Thoracic aorta (tissue), 2 donors: Measurements from ENCODE around the gene TYW1. TPM values are rescaled to one million over a fixed set of nuclear protein-coding genes. Genes with fewer than 3 reads are reported as not detected.
"Not testable (repeated sequence)": the region's sequence is repeated elsewhere in the genome, so short reads cannot be mapped to it uniquely, and the experiment has no call there.

Experiments used
- ATAC-seq: fragments of 150-250 bp; one replicate; pipeline ENCODE4 v1.8.0; 2017; ENCODE audit warnings: low read depth; ENCODE audit not compliant: insufficient number of reproducible peaks, low FRiP score
- DNase-seq: peaks from one replicate; pipeline ENCODE4 v3.0.0-alpha.2; 2020; ENCODE audit warnings: low spot score
- H3K27ac ChIP-seq, 2 donors: fragments of 200-600 bp; sonication (generic); 1 replicate in 1 of 2; 2 replicates in 1 of 2; pipeline ENCODE4 v1.5.1; 2016; ENCODE audit warnings: mild to moderate bottlenecking in 2 of 2, moderate library complexity in 2 of 2
- H3K27me3 ChIP-seq: fragments of 200-600 bp; sonication (generic); replicated peaks from 2 replicates; pipeline ENCODE4 v1.6.0; 2016; ENCODE audit warnings: mild to moderate bottlenecking; ENCODE audit not compliant: insufficient read depth
- H3K36me3 ChIP-seq: fragments of 200-600 bp; sonication (generic); one replicate; pipeline ENCODE4 v1.5.1; 2016
- H3K4me1 ChIP-seq, 2 donors: fragments of 200-600 bp; sonication (generic); 1 replicate in 1 of 2; 2 replicates in 1 of 2; pipeline versions ENCODE4 v1.5.1 to v1.6.0; 2016; ENCODE audit warnings: low read depth in 2 of 2, mild to moderate bottlenecking in 1 of 2; ENCODE audit not compliant: control insufficient read depth in 1 of 2
- H3K4me3 ChIP-seq: fragments of 200-600 bp; sonication (generic); 2 replicates; pipeline ENCODE4 v1.5.1; 2016; ENCODE audit warnings: mild to moderate bottlenecking
- H3K9me3 ChIP-seq: fragments of 200-600 bp; sonication (generic); 2 replicates; pipeline ENCODE4 v1.5.1; 2016
- total RNA-seq, 2 donors: library from RNA; depleted of rRNA; stranded (reverse); fragments of >200 nt; gene quantifications; one replicate each; pipeline versions ENCODE4 v1.1.0 to v1.2.3, GENCODE V29; 2016
- TF ChIP-seq, protein P1 (sequence below): fragments of 200-600 bp; sonication (generic); IDR thresholded peaks from one replicate; pipeline ENCODE4 v1.5.1; 2019; ENCODE audit warnings: antibody characterized with exemption

TYW1 gene, protein sequence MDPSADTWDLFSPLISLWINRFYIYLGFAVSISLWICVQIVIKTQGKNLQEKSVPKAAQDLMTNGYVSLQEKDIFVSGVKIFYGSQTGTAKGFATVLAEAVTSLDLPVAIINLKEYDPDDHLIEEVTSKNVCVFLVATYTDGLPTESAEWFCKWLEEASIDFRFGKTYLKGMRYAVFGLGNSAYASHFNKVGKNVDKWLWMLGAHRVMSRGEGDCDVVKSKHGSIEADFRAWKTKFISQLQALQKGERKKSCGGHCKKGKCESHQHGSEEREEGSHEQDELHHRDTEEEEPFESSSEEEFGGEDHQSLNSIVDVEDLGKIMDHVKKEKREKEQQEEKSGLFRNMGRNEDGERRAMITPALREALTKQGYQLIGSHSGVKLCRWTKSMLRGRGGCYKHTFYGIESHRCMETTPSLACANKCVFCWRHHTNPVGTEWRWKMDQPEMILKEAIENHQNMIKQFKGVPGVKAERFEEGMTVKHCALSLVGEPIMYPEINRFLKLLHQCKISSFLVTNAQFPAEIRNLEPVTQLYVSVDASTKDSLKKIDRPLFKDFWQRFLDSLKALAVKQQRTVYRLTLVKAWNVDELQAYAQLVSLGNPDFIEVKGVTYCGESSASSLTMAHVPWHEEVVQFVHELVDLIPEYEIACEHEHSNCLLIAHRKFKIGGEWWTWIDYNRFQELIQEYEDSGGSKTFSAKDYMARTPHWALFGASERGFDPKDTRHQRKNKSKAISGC
- total RNA-seq, result 10 to 100 TPM; 64.3 to 91.0 TPM

DNA sequence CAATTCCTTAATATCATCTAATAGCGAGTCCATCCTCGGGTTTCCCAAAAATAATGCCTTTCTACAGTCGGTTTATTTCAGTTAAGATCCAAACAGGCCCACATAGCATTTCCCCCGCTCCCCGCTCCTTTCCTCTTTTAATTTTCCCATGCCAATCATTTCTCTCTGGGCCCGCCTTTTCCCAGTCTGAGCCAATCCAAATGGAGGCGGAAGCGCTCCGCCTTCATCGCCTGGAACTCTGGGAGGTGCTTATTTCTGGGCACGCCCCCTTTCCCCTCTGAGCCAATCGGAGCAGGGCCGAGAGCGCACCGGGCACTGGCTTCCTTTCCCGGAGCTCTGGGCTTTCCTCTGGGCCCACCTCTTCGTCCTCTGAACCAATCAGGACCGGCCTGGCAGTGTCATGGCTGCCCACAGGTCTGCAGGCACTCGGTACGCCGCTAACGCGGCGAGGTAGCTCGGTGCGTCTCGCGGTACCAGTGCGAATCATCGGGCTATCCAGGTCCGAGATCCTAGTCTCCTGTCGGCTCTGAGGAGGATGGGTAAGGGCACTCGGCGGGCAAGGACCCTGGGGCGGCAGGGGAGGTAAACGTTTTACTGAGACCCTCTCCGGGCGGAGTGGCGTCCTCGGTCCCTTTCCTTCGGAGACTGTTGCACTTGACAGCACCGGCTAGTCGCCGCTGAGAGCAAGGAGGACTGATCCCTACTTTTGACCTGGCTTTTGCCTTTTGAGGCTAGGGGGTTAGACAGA lies at the start of gene TYW1:
TSS of gene TYW1 (plus strand) at position 390 of the 748 bp plus-strand sequence. CDS start at position 536, 146 bp downstream.
- DNase-seq, result peak; percentile 95
- H3K36me3 ChIP-seq, result peaks cover 25% of the 10 kb centered on the region
- H3K27ac ChIP-seq, result peak within 1 kb of the TSS; percentile 81 to 94
- not testable (repeated sequence) for H3K9me3 ChIP-seq, H3K27me3 ChIP-seq
- peaks cover 10 to 26% of the 10 kb centered on the region in 2 donors for H3K4me1 ChIP-seq
- peak within 1 kb of the TSS; percentile 92 for H3K4me3 ChIP-seq
- ATAC-seq, result peak; percentile 82

DNA sequence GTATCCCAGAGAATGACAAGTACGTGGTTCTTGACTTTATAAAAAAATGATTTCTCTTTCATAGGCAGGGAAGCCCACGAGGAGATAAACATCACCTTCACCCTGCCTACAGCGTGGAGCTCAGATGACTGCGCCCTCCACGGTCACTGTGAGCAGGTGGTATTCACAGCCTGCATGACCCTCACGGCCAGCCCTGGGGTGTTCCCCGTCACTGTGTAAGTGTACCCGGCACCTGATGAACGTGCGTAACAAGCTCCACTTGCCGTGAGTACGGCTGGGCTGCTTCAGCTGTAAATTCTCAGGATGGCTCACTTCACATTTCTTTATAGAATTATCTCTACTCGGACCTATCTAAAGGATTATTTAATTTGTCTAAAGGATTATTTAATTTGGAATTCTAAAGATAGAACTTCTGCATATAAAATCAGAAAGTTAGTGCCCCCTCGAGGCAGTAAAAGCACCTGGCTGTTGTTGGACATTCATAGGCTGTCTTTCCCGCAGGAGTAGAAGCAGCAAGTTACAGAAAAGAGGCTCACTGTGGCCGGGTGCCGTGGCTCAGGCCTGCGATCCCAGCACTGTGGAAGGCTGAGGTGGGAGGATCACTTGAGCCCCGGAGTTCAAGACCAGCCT lies 48.0 kb upstream of the TYW1 start:
- Histone ChIP-seq H3K27me3 (no peaks in the 10 kb centered on the region), H3K4me1 (no peaks in the 10 kb centered on the region), H3K9me3 (no peaks in the 10 kb centered on the region), H3K4me3 (no peak overlapping the region), H3K27ac (no peak overlapping the region), H3K36me3 (peaks cover 68% of the 10 kb centered on the region)
- no peak for DNase-seq
- TF ChIP-seq, protein P1, sequence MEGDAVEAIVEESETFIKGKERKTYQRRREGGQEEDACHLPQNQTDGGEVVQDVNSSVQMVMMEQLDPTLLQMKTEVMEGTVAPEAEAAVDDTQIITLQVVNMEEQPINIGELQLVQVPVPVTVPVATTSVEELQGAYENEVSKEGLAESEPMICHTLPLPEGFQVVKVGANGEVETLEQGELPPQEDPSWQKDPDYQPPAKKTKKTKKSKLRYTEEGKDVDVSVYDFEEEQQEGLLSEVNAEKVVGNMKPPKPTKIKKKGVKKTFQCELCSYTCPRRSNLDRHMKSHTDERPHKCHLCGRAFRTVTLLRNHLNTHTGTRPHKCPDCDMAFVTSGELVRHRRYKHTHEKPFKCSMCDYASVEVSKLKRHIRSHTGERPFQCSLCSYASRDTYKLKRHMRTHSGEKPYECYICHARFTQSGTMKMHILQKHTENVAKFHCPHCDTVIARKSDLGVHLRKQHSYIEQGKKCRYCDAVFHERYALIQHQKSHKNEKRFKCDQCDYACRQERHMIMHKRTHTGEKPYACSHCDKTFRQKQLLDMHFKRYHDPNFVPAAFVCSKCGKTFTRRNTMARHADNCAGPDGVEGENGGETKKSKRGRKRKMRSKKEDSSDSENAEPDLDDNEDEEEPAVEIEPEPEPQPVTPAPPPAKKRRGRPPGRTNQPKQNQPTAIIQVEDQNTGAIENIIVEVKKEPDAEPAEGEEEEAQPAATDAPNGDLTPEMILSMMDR, result no peak
- ATAC-seq, result no peak

DNA sequence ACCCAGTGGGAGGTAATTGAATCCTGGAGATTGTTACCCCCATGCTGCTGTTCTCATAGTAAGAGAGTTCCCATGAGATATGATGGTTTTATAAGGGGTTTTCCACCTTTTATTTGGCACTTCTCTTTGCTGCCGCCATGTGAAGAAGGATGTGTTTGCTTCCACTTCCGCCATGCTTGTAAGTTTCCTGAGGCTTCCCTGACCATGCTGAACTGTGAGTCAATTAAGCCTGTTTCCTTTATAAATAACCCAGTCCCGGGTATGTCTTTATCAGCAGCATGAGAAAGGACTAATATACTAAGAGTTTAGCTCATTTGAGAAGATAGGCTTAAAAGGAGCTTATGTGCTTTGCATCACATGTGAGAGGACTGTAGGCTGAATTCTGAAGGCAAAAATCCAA lies 46.3 kb upstream of the TYW1 start:
- peaks cover 73% of the 10 kb centered on the region for H3K36me3 ChIP-seq
- no peaks in the 10 kb centered on the region for H3K4me1 ChIP-seq
- TF ChIP-seq, protein P1, result no peak
- ATAC-seq (no peak), DNase-seq (no peak)
- no peaks in the 10 kb centered on the region for H3K27me3 ChIP-seq
- no peak overlapping the region for H3K27ac ChIP-seq
- H3K9me3 ChIP-seq, result no peaks in the 10 kb centered on the region
- no peak overlapping the region for H3K4me3 ChIP-seq

DNA sequence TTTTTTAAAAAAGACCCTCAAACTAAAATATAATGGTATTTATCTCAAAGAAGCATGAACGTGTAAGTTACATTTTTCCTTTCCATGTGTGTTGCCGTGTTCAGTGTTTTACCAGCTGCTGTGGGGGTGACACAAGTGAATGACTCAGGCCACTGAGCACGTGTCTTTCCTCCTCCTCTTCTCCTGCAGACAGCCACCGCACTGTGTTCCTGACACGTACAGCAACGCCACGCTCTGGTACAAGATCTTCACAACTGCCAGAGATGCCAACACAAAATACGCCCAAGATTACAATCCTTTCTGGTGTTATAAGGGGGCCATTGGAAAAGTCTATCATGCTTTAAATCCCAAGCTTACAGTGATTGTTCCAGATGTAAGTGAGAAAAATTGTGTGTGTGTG lies 45.9 kb upstream of the TYW1 start:
- Histone ChIP-seq H3K27ac (no peak overlapping the region), H3K27me3 (no peaks in the 10 kb centered on the region), H3K4me1 (no peaks in the 10 kb centered on the region), H3K4me3 (no peak overlapping the region), H3K9me3 (no peaks in the 10 kb centered on the region), H3K36me3 (peaks cover 71% of the 10 kb centered on the region)
- TF ChIP-seq, protein P1, result no peak
- ATAC-seq (no peak), DNase-seq (no peak)

DNA sequence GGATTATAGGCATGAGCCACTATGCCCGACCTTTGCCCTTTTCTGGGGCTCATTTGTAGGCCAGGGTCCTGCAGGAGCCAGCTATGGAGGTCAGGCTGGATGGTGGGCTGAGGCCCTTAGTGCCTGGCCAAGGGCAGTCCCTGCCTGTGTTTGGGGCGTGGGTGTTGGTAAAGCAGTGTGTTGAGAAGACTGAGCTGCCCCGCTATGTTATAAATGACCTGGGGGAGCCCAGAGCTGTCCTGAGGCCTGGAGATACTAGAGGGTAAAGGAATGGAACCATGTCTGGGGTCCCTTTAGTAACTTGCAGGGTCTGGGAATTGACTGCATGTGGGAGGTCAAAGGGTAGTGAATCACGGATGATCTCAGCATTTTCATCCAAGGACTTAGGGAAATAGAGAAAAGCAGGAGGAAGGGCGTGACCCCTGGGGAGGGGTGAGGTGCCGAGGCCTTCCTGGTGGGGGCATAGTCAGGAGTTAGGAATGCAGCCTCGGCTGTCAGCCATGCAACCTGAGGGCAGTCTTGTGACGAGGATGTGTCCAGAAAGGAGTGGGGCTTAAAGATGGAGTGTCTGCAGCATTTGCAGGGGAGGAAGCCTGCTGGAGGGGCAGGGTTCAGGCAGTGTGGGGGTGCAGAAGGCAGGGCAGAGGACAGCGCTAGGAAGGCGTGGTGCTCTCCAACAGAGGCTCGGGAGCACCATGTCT lies 44.1 kb upstream of the TYW1 start:
- no peaks in the 10 kb centered on the region for H3K9me3 ChIP-seq
- no peak overlapping the region for H3K27ac ChIP-seq
- no peak for DNase-seq
- H3K27me3 ChIP-seq, result no peaks in the 10 kb centered on the region
- H3K36me3 ChIP-seq, result peaks cover 65% of the 10 kb centered on the region
- no peak overlapping the region for H3K4me3 ChIP-seq
- TF ChIP-seq, protein P1, result no peak
- ATAC-seq, result no peak
- peaks cover 0 to 11% of the 10 kb centered on the region in 2 donors for H3K4me1 ChIP-seq
